Neuronal stem cell (in vitro differentiated cells): ENCODE results near the gene AUTS2.

ENCODE experiments used
- DNase-seq: peaks from one replicate; pipeline ENCODE4 v3.0.0-alpha.2; 2013; ENCODE audit warnings: low spot score
- H2AFZ ChIP-seq: one replicate; pipeline ENCODE4 v1.6.1; 2013; ENCODE audit warnings: mild to moderate bottlenecking, low read length, inconsistent platforms
- H2AK5ac ChIP-seq: 2 replicates; pipeline ENCODE4 v1.6.1; 2013; ENCODE audit warnings: low read depth, mild to moderate bottlenecking, inconsistent platforms, low read length, moderate library complexity, mixed read lengths
- H2BK120ac ChIP-seq: 2 replicates; pipeline ENCODE4 v1.6.1; 2013; ENCODE audit warnings: low read depth, mild to moderate bottlenecking, inconsistent platforms, low read length, moderate library complexity, mixed read lengths
- H2BK12ac ChIP-seq: one replicate; pipeline ENCODE4 v1.6.1; 2013; ENCODE audit warnings: low read length, inconsistent platforms
- H2BK15ac ChIP-seq: 2 replicates; pipeline ENCODE4 v1.6.1; 2013; ENCODE audit warnings: mild to moderate bottlenecking, low read length, inconsistent platforms, mixed read lengths
- H2BK5ac ChIP-seq: one replicate; pipeline ENCODE4 v1.6.1; 2013; ENCODE audit warnings: inconsistent platforms, mild to moderate bottlenecking, low read length, moderate library complexity
- H3K14ac ChIP-seq: one replicate; pipeline ENCODE4 v1.6.1; 2013; ENCODE audit warnings: low read length, inconsistent platforms
- H3K18ac ChIP-seq: 2 replicates; pipeline ENCODE4 v1.6.1; 2013; ENCODE audit warnings: low read length, inconsistent platforms
- H3K23ac ChIP-seq: 2 replicates; pipeline ENCODE4 v1.6.1; 2013; ENCODE audit warnings: low read depth, mild to moderate bottlenecking, mixed read lengths, low read length, inconsistent platforms; ENCODE audit not compliant: poor library complexity
- H3K27ac ChIP-seq: replicated peaks from 3 replicates; pipeline ENCODE4 v1.5.1; 2013; ENCODE audit warnings: low read length, inconsistent platforms
- H3K27me3 ChIP-seq, 3 experiments: 2 replicates each; pipeline ENCODE4 v1.6.1; 2013; ENCODE audit warnings: low read length in 3 of 3, mild to moderate bottlenecking in 2 of 3, inconsistent platforms in 1 of 3, low read depth in 1 of 3, mixed read lengths in 1 of 3, moderate library complexity in 1 of 3; ENCODE audit not compliant: control insufficient read depth in 3 of 3, insufficient read depth in 3 of 3
- H3K36me3 ChIP-seq, 2 donors: replicated peaks in 1 of 2; 2 replicates each; pipeline ENCODE4 v1.6.1; 2013; ENCODE audit warnings: low read length in 2 of 2; ENCODE audit not compliant: control insufficient read depth in 2 of 2, insufficient read depth in 2 of 2
- H3K4ac ChIP-seq: 2 replicates; pipeline ENCODE4 v1.6.1; 2013; ENCODE audit warnings: inconsistent platforms, mild to moderate bottlenecking, low read length, moderate library complexity
- H3K4me1 ChIP-seq, 2 donors: 1 replicate in 1 of 2; 2 replicates in 1 of 2; pipeline ENCODE4 v1.6.1; 2013; ENCODE audit warnings: low read length in 2 of 2, low read depth in 1 of 2; ENCODE audit not compliant: control insufficient read depth in 2 of 2, insufficient read depth in 1 of 2
- H3K4me2 ChIP-seq: one replicate; pipeline ENCODE4 v1.6.1; 2013; ENCODE audit warnings: mild to moderate bottlenecking, low read length, inconsistent platforms; ENCODE audit not compliant: insufficient read depth, poor library complexity, severe bottlenecking
- H3K4me3 ChIP-seq, 2 donors: 2 replicates each; pipeline ENCODE4 v1.5.1; 2013; ENCODE audit warnings: low read length in 2 of 2, mild to moderate bottlenecking in 2 of 2, inconsistent platforms in 1 of 2, moderate library complexity in 1 of 2
- H3K79me1 ChIP-seq: one replicate; pipeline ENCODE4 v1.6.1; 2013; ENCODE audit warnings: low read depth, mild to moderate bottlenecking, inconsistent platforms, low read length, moderate library complexity
- H3K9ac ChIP-seq: one replicate; pipeline ENCODE4 v1.6.1; 2013; ENCODE audit warnings: mild to moderate bottlenecking, low read depth, low read length, inconsistent platforms; ENCODE audit not compliant: poor library complexity
- H3K9me3 ChIP-seq, 2 donors: replicated peaks in 1 of 2; 2 replicates each; pipeline versions ENCODE3 to v1.6.1; 2013; ENCODE audit warnings: low read length in 2 of 2, mild to moderate bottlenecking in 2 of 2, inconsistent platforms in 1 of 2, low read depth in 1 of 2, mixed read lengths in 1 of 2, moderate library complexity in 1 of 2; ENCODE audit not compliant: control insufficient read depth in 2 of 2, insufficient read depth in 1 of 2
- H4K8ac ChIP-seq: one replicate; pipeline ENCODE4 v1.6.1; 2013; ENCODE audit warnings: low read depth, mild to moderate bottlenecking, inconsistent platforms, low read length, moderate library complexity
- H4K91ac ChIP-seq: one replicate; pipeline ENCODE4 v1.6.1; 2013; ENCODE audit warnings: low read length, low read depth, mild to moderate bottlenecking, inconsistent platforms; ENCODE audit not compliant: poor library complexity
- WGBS, 2 donors: extraction: QIAGEN DNeasy Blood & Tissue Kit; methylation state at CpG; one replicate each; pipeline ENCODE4 v1.1.7; 2013; ENCODE audit warnings: missing lambda C conversion rate in 2 of 2, mixed read lengths in 1 of 2; ENCODE audit not compliant: insufficient read length in 2 of 2, insufficient replicate concordance in 1 of 2; ENCODE audit errors: extremely low coverage in 2 of 2; 5-methylcytosine and 5-hydroxymethylcytosine counted together

AUTS2 gene

GRCh38 chr7:70421319-70421718 lies 823.0 kb downstream of the AUTS2 start:
- Histone ChIP-seq H3K4me1 (peaks cover 9 to 29% of the 10 kb centered on the region in 2 donors), H2AK5ac (no peak overlapping the region)
- DNase-seq, result no peak

GRCh38 chr7:70426249-70426880 lies 828.1 kb downstream of the AUTS2 start:
- Histone ChIP-seq H3K27ac (no peak overlapping the region), H3K4ac (no peak overlapping the region), H3K14ac (no peak overlapping the region), H3K9ac (no peak overlapping the region), H2AK5ac (no peak overlapping the region), H3K4me1 (peaks cover under 1 to 5% of the 10 kb centered on the region in 2 donors), H2BK120ac (no peak overlapping the region), H2BK5ac (no peak overlapping the region), H3K27me3 (no peaks in the 10 kb centered on the region), H3K23ac (no peak overlapping the region), H2AFZ (no peak overlapping the region), H3K4me3 (no peak overlapping the region), H3K18ac (no peak overlapping the region), H3K4me2 (no peak overlapping the region), H3K36me3 (no peaks in the 10 kb centered on the region), H3K9me3 (no peaks in the 10 kb centered on the region), H2BK12ac (no peak overlapping the region), H4K8ac (no peak overlapping the region), H4K91ac (no peak overlapping the region), H2BK15ac (no peak overlapping the region), H3K79me1 (no peaks in the 10 kb centered on the region)
- WGBS, 2 donors, result no CpG with 5 or more reads among the region's 12 CpGs
- DNase-seq, result no peak

More at GRCh38 chr7:70421319-70421718, 823.0 kb downstream of the AUTS2 start:
- no peaks in the 10 kb centered on the region for H3K27me3 ChIP-seq
- H3K4me3 ChIP-seq, result no peak overlapping the region
- H2BK12ac ChIP-seq, result no peak overlapping the region
- no peaks in the 10 kb centered on the region for H3K36me3 ChIP-seq
- H3K18ac ChIP-seq, result no peak overlapping the region
- H2BK5ac ChIP-seq, result no peak overlapping the region
- H4K91ac ChIP-seq, result no peak overlapping the region
- no peak overlapping the region for H3K4ac ChIP-seq
- WGBS, 2 donors, result no CpG with 5 or more reads among the region's 2 CpGs
- no peaks in the 10 kb centered on the region for H3K79me1 ChIP-seq
- no peak overlapping the region for H3K14ac ChIP-seq
- no peak overlapping the region for H2BK120ac ChIP-seq
- H4K8ac ChIP-seq, result no peak overlapping the region
- no peak overlapping the region for H3K9ac ChIP-seq
- H2BK15ac ChIP-seq, result no peak overlapping the region
- peak overlapping the region; percentile 4 for H2AFZ ChIP-seq
- no peak overlapping the region for H3K4me2 ChIP-seq
- no peak overlapping the region for H3K27ac ChIP-seq
- no peak overlapping the region for H3K23ac ChIP-seq
- no peaks in the 10 kb centered on the region for H3K9me3 ChIP-seq

- H2BK12ac ChIP-seq, result no peak overlapping the region
- H3K27me3 ChIP-seq, result no peaks in the 10 kb centered on the region
- no peaks in the 10 kb centered on the region for H3K79me1 ChIP-seq
- no peak overlapping the region for H2BK5ac ChIP-seq
- no peak overlapping the region for H3K18ac ChIP-seq
- no peak overlapping the region for H3K9ac ChIP-seq
- H2BK15ac ChIP-seq, result no peak overlapping the region
- no peak overlapping the region for H3K14ac ChIP-seq
- no peak overlapping the region for H3K4me3 ChIP-seq
- peaks cover 0 to 6% of the 10 kb centered on the region in 2 donors for H3K4me1 ChIP-seq
- H2BK120ac ChIP-seq, result no peak overlapping the region
- H3K27ac ChIP-seq, result no peak overlapping the region
- H2AK5ac ChIP-seq, result no peak overlapping the region
- no peak overlapping the region for H3K23ac ChIP-seq
- H3K4ac ChIP-seq, result no peak overlapping the region
- whole genome bisulfite sequencing, 2 donors, result no CpG with 5 or more reads among the region's 12 CpGs
- no peak overlapping the region for H3K4me2 ChIP-seq
- no peak overlapping the region for H2AFZ ChIP-seq
- DNase-seq, result no peak
- no peaks in the 10 kb centered on the region for H3K36me3 ChIP-seq
- no peak overlapping the region for H4K91ac ChIP-seq
- no peak overlapping the region for H4K8ac ChIP-seq
- H3K9me3 ChIP-seq, result no peaks in the 10 kb centered on the region
These were observed 834.3 kb downstream of the AUTS2 start for GRCh38 chr7:70432567-70433001.

GRCh38 chr7:70434376-70434775 lies 836.1 kb downstream of the AUTS2 start:
- Histone ChIP-seq H3K18ac (peak overlapping the region; percentile 54), H3K4me1 (peaks cover 0 to 6% of the 10 kb centered on the region in 2 donors), H3K27me3 (no peaks in the 10 kb centered on the region), H2AFZ (no peak overlapping the region), H3K79me1 (no peaks in the 10 kb centered on the region), H3K36me3 (no peaks in the 10 kb centered on the region), H4K8ac (no peak overlapping the region), H2AK5ac (no peak overlapping the region), H2BK15ac (no peak overlapping the region), H3K4ac (no peak overlapping the region), H4K91ac (no peak overlapping the region), H2BK120ac (no peak overlapping the region), H3K9ac (no peak overlapping the region), H3K4me2 (no peak overlapping the region), H3K14ac (no peak overlapping the region), H2BK5ac (no peak overlapping the region), H3K27ac (no peak overlapping the region), H3K4me3 (no peak overlapping the region), H3K9me3 (no peaks in the 10 kb centered on the region), H2BK12ac (no peak overlapping the region), H3K23ac (no peak overlapping the region)
- DNase-seq, result no peak
- WGBS, 2 donors, result no CpG with 5 or more reads among the region's 2 CpGs
